H1 (cell line): ENCODE results near the gene XYLB. TPM values are rescaled to one million over a fixed set of nuclear protein-coding genes. Genes with fewer than 3 reads are reported as not detected.

ENCODE experiments used
- CTCF ChIA-PET: fragments of 300-600 bp; sonication (Branson Sonifier 250); formaldehyde crosslinking; loops from one replicate; lab custom pipeline; 2021; ENCODE audit not compliant: partially characterized antibody; lab: Charles Lee
- POLR2A ChIA-PET: fragments of 300-600 bp; sonication (Branson Sonifier 250); formaldehyde crosslinking; loops from one replicate; lab custom pipeline; 2021; ENCODE audit warnings: inconsistent platforms; ENCODE audit not compliant: partially characterized antibody; lab: Charles Lee
- DNase-seq, 2 experiments: peaks; one replicate each; pipeline versions ENCODE4 v3.0.0 to v3.0.0-alpha.2; 2010 to 2022; ENCODE audit warnings: low spot score in 2 of 2, low read depth in 1 of 2, mixed read lengths in 1 of 2
- FAIRE-seq: peaks from 2 replicates; lab custom pipeline; 2011; peaks lifted over from hg19 to GRCh38; lab: Jason Lieb, UNC
- H2AFZ ChIP-seq: 2 replicates; pipeline ENCODE4 v1.8.1; 2012; ENCODE audit warnings: low read length, inconsistent platforms
- H2AK5ac ChIP-seq: 2 replicates; pipeline ENCODE4 v1.6.1; 2013; ENCODE audit warnings: low read depth, low read length
- H2BK120ac ChIP-seq: replicated peaks from 2 replicates; pipeline ENCODE3; 2013; ENCODE audit warnings: low read depth, low read length, inconsistent platforms
- H2BK12ac ChIP-seq: 2 replicates; pipeline ENCODE4 v1.6.1; 2013; ENCODE audit warnings: low read depth, low read length
- H2BK15ac ChIP-seq: 2 replicates; pipeline ENCODE4 v1.6.1; 2013; ENCODE audit warnings: low read length
- H2BK20ac ChIP-seq: 2 replicates; pipeline ENCODE4 v1.6.1; 2013; ENCODE audit warnings: low read length
- H2BK5ac ChIP-seq: 2 replicates; pipeline ENCODE4 v1.6.1; 2013; ENCODE audit warnings: low read depth, low read length
- H3K14ac ChIP-seq: 2 replicates; pipeline ENCODE4 v1.6.1; 2013; ENCODE audit warnings: inconsistent platforms; ENCODE audit not compliant: insufficient read length
- H3K18ac ChIP-seq: 2 replicates; pipeline ENCODE4 v1.6.1; 2013; ENCODE audit warnings: low read length; ENCODE audit errors: extremely low read depth
- H3K23ac ChIP-seq: 2 replicates; pipeline ENCODE4 v1.6.1; 2013; ENCODE audit warnings: inconsistent platforms; ENCODE audit not compliant: insufficient read length
- H3K23me2 ChIP-seq: 2 replicates; pipeline ENCODE4 v1.6.1; 2013; ENCODE audit warnings: low read depth, low read length
- H3K27ac ChIP-seq: 2 replicates; pipeline ENCODE4 v1.6.1; 2011; ENCODE audit warnings: low read depth, low read length, inconsistent platforms
- H3K27me3 ChIP-seq, 4 experiments: replicated peaks in 1 of 4; 1 replicate in 1 of 4; 2 replicates in 3 of 4; pipeline versions ENCODE4 v1.6.1 to v1.8.1; 2011 to 2013; ENCODE audit warnings: low read length in 3 of 4, mild to moderate bottlenecking in 3 of 4, inconsistent platforms in 2 of 4, mixed read lengths in 2 of 4, moderate library complexity in 1 of 4; ENCODE audit not compliant: control insufficient read depth in 3 of 4, insufficient read depth in 3 of 4; ENCODE audit errors: extremely low read depth in 1 of 4
- H3K36me3 ChIP-seq, 4 experiments: 2 replicates each; pipeline versions ENCODE4 v1.6.1 to v1.8.1; 2011 to 2013; ENCODE audit warnings: mild to moderate bottlenecking in 4 of 4, low read length in 3 of 4, moderate library complexity in 2 of 4, control low read depth in 1 of 4, inconsistent platforms in 1 of 4; ENCODE audit not compliant: insufficient read depth in 4 of 4, control insufficient read depth in 2 of 4
- H3K4ac ChIP-seq: replicated peaks from 2 replicates; pipeline ENCODE3; 2013; ENCODE audit warnings: low read length, low read depth, mixed read lengths, inconsistent platforms; ENCODE audit not compliant: insufficient read length
- H3K4me1 ChIP-seq, 4 experiments: replicated peaks in 1 of 4; 1 replicate in 1 of 4; 2 replicates in 3 of 4; pipeline versions ENCODE4 v1.6.1 to v1.8.1; 2011 to 2013; ENCODE audit warnings: low read length in 3 of 4, inconsistent platforms in 2 of 4, mixed read lengths in 1 of 4; ENCODE audit not compliant: insufficient read depth in 4 of 4, control insufficient read depth in 3 of 4
- H3K4me2 ChIP-seq, 2 experiments: 2 replicates each; pipeline versions ENCODE4 v1.6.1 to v1.8.1; 2011 to 2013; ENCODE audit warnings: low read depth in 2 of 2, low read length in 2 of 2, control low read depth in 1 of 2, inconsistent platforms in 1 of 2, mild to moderate bottlenecking in 1 of 2; ENCODE audit not compliant: insufficient read depth in 1 of 2
- H3K4me3 ChIP-seq, 4 experiments: fragments of 200-600, 300-600 bp in 1 of 4; sonication (generic), shearing (Covaris generic), sonication (Bioruptor Twin) in 1 of 4; 2 replicates each; pipeline versions ENCODE4 v1.5.1 to v1.8.1; 2011 to 2016; ENCODE audit warnings: low read length in 4 of 4, low read depth in 3 of 4, control low read depth in 2 of 4, inconsistent platforms in 2 of 4, mild to moderate bottlenecking in 2 of 4, mixed read lengths in 1 of 4, moderate library complexity in 1 of 4; ENCODE audit not compliant: insufficient read depth in 2 of 4; ENCODE audit errors: extremely low read depth in 1 of 4
- H3K56ac ChIP-seq: replicated peaks from 2 replicates; pipeline ENCODE3; 2013; ENCODE audit warnings: low read depth, mild to moderate bottlenecking, mixed read lengths, low read length, inconsistent platforms; ENCODE audit not compliant: insufficient read length
- H3K79me1 ChIP-seq: 2 replicates; pipeline ENCODE4 v1.6.1; 2013; ENCODE audit warnings: low read depth, low read length, control low read depth
- H3K79me2 ChIP-seq, 2 experiments: 2 replicates each; pipeline versions ENCODE4 v1.6.1 to v1.8.1; 2012 to 2013; ENCODE audit warnings: low read length in 2 of 2, mild to moderate bottlenecking in 2 of 2, inconsistent platforms in 1 of 2; ENCODE audit not compliant: insufficient read depth in 2 of 2, control insufficient read depth in 1 of 2
- H3K9ac ChIP-seq, 4 experiments: replicated peaks in 1 of 4; 1 replicate in 1 of 4; 2 replicates in 3 of 4; pipeline versions ENCODE4 v1.6.1 to v1.8.1; 2011 to 2013; ENCODE audit warnings: low read depth in 3 of 4, low read length in 3 of 4, control low read depth in 2 of 4, mild to moderate bottlenecking in 2 of 4, moderate library complexity in 2 of 4, inconsistent platforms in 1 of 4; ENCODE audit errors: extremely low read depth in 1 of 4
- H3K9me3 ChIP-seq, 2 experiments: 2 replicates each; pipeline versions ENCODE4 v1.6.1 to v1.8.1; 2012 to 2013; ENCODE audit warnings: mild to moderate bottlenecking in 2 of 2, moderate library complexity in 2 of 2, control low read depth in 1 of 2, inconsistent platforms in 1 of 2, low read depth in 1 of 2, low read length in 1 of 2, mixed read lengths in 1 of 2; ENCODE audit not compliant: insufficient read depth in 2 of 2
- H4K20me1 ChIP-seq, 2 experiments: replicated peaks in 1 of 2; 2 replicates each; pipeline versions ENCODE3 to v1.8.1; 2011 to 2013; ENCODE audit warnings: inconsistent platforms in 2 of 2, low read length in 2 of 2, mild to moderate bottlenecking in 1 of 2; ENCODE audit not compliant: insufficient read depth in 2 of 2, control insufficient read depth in 1 of 2
- H4K5ac ChIP-seq: 2 replicates; pipeline ENCODE4 v1.6.1; 2013; ENCODE audit warnings: low read length, low read depth, mixed read lengths, inconsistent platforms; ENCODE audit not compliant: insufficient read length
- H4K8ac ChIP-seq: 2 replicates; pipeline ENCODE4 v1.8.0; 2013; ENCODE audit warnings: mild to moderate bottlenecking, moderate library complexity, low read length, inconsistent platforms; ENCODE audit not compliant: insufficient read depth; ENCODE audit errors: extremely low read depth
- H4K91ac ChIP-seq: replicated peaks from 2 replicates; pipeline ENCODE3; 2013; ENCODE audit warnings: low read length, mixed read lengths, inconsistent platforms; ENCODE audit not compliant: insufficient read length
- ATF3 ChIP-seq: IDR thresholded peaks from 2 replicates; pipeline ENCODE4 v1.6.1; 2011; ENCODE audit warnings: low read depth, mild to moderate bottlenecking, low read length; ENCODE audit not compliant: insufficient read depth
- RBBP5 ChIP-seq: IDR thresholded peaks from 2 replicates; pipeline ENCODE4 v1.7.1; 2012; ENCODE audit warnings: low read depth, mild to moderate bottlenecking, inconsistent platforms, low read length, moderate library complexity, borderline replicate concordance
- RXRA ChIP-seq: IDR thresholded peaks from 2 replicates; pipeline ENCODE4 v1.6.1; 2011; ENCODE audit warnings: low read depth, mild to moderate bottlenecking, low read length, moderate library complexity; ENCODE audit not compliant: insufficient read depth
- SIRT6 ChIP-seq: IDR thresholded peaks from one replicate; pipeline ENCODE4 v1.7.1; 2012; ENCODE audit warnings: low read length, inconsistent platforms
- TAF1 ChIP-seq: IDR thresholded peaks from 2 replicates; pipeline ENCODE4 v1.6.1; 2011; ENCODE audit warnings: mild to moderate bottlenecking, low read depth, low read length
- WGBS, 2 experiments: shearing (Covaris generic) in 1 of 2; methylation state at CpG; one replicate each; pipeline versions ENCODE4 v1.1.6 to v1.1.7; 2013 to 2015; ENCODE audit warnings: low lambda C conversion rate in 2 of 2, mixed read lengths in 2 of 2, inconsistent platforms in 1 of 2, low coverage in 1 of 2, missing lambda C conversion rate in 1 of 2; ENCODE audit not compliant: insufficient replicate concordance in 2 of 2, insufficient coverage in 1 of 2, insufficient read length in 1 of 2; ENCODE audit errors: extremely low coverage in 1 of 2, missing lambda C conversion rate in 1 of 2; 5-methylcytosine and 5-hydroxymethylcytosine counted together
- polyA plus RNA-seq, 7 experiments: library from polyadenylated mRNA; depleted of rRNA in 3 of 7; stranded (reverse) in 5 of 7; unstranded in 2 of 7; fragments of >200 nt in 5 of 7; fragments of 200-250 nt in 2 of 7; gene quantifications; 1 replicate in 5 of 7; 2 replicates in 1 of 7; 4 replicates in 1 of 7; pipeline versions ENCODE4 v1.2.1 to v1.2.3, GENCODE V29; 2011 to 2013; ENCODE audit warnings: missing spikeins in 2 of 7, mixed read lengths in 2 of 7
- total RNA-seq: library from RNA; stranded (reverse); fragmentation: NEBNext Ultra II Directional; extraction: Animal tissue kit (Norgen Biotek cat#: 25700); gene quantifications from 2 replicates; pipeline ENCODE4 v1.2.1, GENCODE V29; 2021

The XYLB gene
- total and polyA plus RNA-seq, 2 of the 8 experiments (the other 6 are each of a cell fraction or from before 2014, with no cell fraction given) = 1.7 to 5.5 TPM

GRCh38 chr3:38365469-38366062 lies 19.0 kb downstream of the XYLB start:
- peaks cover 0 to 8% (median 5%) of the 10 kb centered on the region in 4 experiments; a peak in 3 of 8 replicates for H3K36me3 ChIP-seq
- no peak overlapping the region for H3K18ac ChIP-seq
- H4K91ac ChIP-seq = no peak overlapping the region
- 91% methylated on average over 11 of the region's 13 CpGs; no CpG with 5 or more reads in 1 of the 2 experiments for WGBS, 2 experiments
- H3K4me3 ChIP-seq = no peak overlapping the region
- H3K23me2 ChIP-seq = no peaks in the 10 kb centered on the region
- ChIA-PET CTCF (interaction anchor here (0.7 to 1.2 kb wide), 2 partner anchors 10 to 14 kb away, joined by 3 to 4 read pairs; no protein-coding TSS in a partner anchor), POLR2A (no interaction called here)
- H2AK5ac ChIP-seq = no peak overlapping the region
- no peak for FAIRE-seq
- no peak overlapping the region for H2BK120ac ChIP-seq
- no peak overlapping the region for H3K14ac ChIP-seq
- H3K9ac ChIP-seq = no peak overlapping the region
- H2BK15ac ChIP-seq = no peak overlapping the region
- no peaks in the 10 kb centered on the region for H3K27me3 ChIP-seq
- H3K9me3 ChIP-seq = peaks cover 4 to 8% of the 10 kb centered on the region in 2 experiments; a peak in 2 of 4 replicates
- H4K5ac ChIP-seq = no peak overlapping the region
- no peak overlapping the region for H2AFZ ChIP-seq
- no peak overlapping the region for H3K4me2 ChIP-seq
- no peaks in the 10 kb centered on the region for H3K79me2 ChIP-seq
- no peaks in the 10 kb centered on the region for H3K79me1 ChIP-seq
- peak overlapping the region; percentile 79; the same call in 1 of the 2 replicates for H4K8ac ChIP-seq
- H3K56ac ChIP-seq = no peak overlapping the region
- H2BK20ac ChIP-seq = no peak overlapping the region
- no peak overlapping the region for H3K23ac ChIP-seq
- H2BK12ac ChIP-seq = no peak overlapping the region
- H3K4me1 ChIP-seq = no peaks in the 10 kb centered on the region; a peak in 1 of 7 replicates
- no peak overlapping the region for H3K27ac ChIP-seq
- H4K20me1 ChIP-seq = no peaks in the 10 kb centered on the region
- DNase-seq = no peak
- H3K4ac ChIP-seq = no peak overlapping the region
- H2BK5ac ChIP-seq = no peak overlapping the region
- no peak for TF ChIP-seq ATF3
- no peak for TF ChIP-seq TAF1
- TF ChIP-seq RXRA = no peak
- no peak for TF ChIP-seq SIRT6
- TF ChIP-seq RBBP5 = no peak
